ENCODE data around the gene GLYATL3.

GLYATL3 gene

DNA sequence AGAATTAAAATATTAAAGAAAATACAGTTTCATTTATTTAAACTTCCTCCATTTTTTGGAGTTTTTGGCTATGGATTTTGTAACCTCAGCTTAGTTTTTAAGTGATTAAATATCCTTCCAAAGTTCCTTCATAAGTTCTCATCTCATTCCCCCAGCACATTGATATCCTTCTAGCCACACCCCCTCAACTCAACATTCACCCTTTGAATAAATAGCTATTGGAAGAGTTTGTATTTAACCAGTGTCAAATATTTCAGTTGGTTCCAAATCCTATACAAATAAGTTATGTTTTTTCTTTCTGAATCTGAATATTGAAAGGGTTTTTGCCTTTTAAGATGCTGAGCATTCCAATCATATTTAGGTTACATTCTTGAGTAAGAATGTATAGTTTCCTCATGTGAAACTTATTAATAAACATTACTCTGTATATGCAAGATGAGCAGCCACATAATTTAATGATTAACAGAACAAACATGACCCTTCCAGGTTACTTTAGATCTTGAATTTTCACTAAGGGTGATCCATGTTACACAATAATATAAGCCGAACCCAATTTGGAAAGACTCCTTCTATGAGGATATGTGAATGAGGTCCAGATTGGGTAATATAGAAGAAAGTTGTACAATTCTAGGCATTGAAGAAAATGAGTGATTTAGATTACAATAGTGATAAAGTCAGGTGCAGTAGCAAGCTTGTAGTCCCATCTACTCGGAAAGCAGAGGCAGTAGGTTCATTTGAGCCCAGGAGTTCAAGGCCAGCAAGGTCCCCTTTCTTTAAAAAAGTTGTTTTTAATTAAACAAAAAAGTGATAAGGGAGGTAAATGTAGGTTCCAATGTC, 13.6 kb downstream of the GLYATL3 start:
- TF ChIP-seq, protein P1, sequence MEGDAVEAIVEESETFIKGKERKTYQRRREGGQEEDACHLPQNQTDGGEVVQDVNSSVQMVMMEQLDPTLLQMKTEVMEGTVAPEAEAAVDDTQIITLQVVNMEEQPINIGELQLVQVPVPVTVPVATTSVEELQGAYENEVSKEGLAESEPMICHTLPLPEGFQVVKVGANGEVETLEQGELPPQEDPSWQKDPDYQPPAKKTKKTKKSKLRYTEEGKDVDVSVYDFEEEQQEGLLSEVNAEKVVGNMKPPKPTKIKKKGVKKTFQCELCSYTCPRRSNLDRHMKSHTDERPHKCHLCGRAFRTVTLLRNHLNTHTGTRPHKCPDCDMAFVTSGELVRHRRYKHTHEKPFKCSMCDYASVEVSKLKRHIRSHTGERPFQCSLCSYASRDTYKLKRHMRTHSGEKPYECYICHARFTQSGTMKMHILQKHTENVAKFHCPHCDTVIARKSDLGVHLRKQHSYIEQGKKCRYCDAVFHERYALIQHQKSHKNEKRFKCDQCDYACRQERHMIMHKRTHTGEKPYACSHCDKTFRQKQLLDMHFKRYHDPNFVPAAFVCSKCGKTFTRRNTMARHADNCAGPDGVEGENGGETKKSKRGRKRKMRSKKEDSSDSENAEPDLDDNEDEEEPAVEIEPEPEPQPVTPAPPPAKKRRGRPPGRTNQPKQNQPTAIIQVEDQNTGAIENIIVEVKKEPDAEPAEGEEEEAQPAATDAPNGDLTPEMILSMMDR (IDR thresholded peaks at IDR 0.05) = no peak
- Histone ChIP-seq H3K79me2 (no peaks in the 10 kb centered on the region), H3K27me3 (ENCODE audit: control insufficient read depth, insufficient read depth, low read length) (no peaks in the 10 kb centered on the region), H3K9ac (no peak overlapping the region), H2AFZ (no peak overlapping the region), H3K4me2 (ENCODE audit: low read length) (no peak overlapping the region), H3K4me3 (ENCODE audit: low read depth, low read length) (no peak overlapping the region), H3K9me3 (ENCODE audit: control insufficient read depth, low read length) (no peaks in the 10 kb centered on the region), H3K36me3 (ENCODE audit: control insufficient read depth, insufficient read depth, low read length) (no peaks in the 10 kb centered on the region), H3K4me1 (no peaks in the 10 kb centered on the region), H3K27ac (no peak overlapping the region)

DNA sequence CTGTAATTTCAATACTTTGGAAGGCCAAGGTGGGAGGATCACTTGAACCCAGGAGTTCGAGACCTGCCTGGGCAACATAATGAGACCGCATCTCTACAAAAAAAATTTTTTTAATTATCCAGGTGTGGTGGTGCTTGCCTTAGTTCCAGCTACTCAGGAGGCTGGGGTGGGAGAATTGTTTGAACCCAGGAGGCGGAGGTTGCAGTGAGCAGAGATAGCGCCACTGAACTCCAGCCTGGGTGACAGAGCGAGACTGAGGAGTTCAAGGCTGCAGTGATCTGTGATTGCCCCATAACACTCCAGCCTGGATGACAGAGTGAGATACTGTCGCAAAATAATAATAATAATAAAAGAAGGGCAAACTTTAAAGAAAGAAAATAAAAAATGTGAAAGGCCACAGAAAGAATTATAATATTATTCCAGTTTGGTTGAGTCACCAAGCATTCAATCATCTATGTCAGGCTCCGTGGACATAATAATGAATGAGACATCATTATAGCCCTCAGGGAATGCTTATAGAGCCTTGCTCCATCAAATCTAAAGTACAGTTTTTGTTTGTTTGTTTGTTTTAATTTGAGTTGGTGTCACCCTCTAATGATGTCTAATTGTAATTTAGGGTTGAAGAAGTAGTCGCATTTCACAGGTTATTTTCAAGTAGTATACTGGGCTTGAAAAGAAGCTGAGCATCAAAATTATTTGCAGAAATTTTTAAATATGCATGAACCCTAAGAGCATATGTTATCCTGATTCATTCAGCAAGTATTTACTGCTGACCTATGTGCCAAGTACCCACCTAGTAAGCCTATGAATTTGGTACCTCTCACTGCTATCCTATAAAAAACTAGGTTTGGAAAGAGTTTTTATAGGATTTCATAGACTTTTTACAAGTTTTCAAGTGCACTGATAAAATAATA, 15.1 kb downstream of the GLYATL3 start:
- H3K9me3 ChIP-seq (ENCODE audit: control insufficient read depth, low read length) = no peaks in the 10 kb centered on the region
- no peaks in the 10 kb centered on the region for H3K36me3 ChIP-seq (ENCODE audit: control insufficient read depth, insufficient read depth, low read length)
- no peak overlapping the region for H3K9ac ChIP-seq
- H3K27ac ChIP-seq = no peak overlapping the region
- no peak overlapping the region for H3K4me3 ChIP-seq (ENCODE audit: low read depth, low read length)
- H3K4me1 ChIP-seq = no peaks in the 10 kb centered on the region
- H2AFZ ChIP-seq = no peak overlapping the region
- H3K79me2 ChIP-seq = no peaks in the 10 kb centered on the region
- no peak overlapping the region for H3K4me2 ChIP-seq (ENCODE audit: low read length)
- TF ChIP-seq, protein P1 (IDR thresholded peaks at IDR 0.05) = no peak
- H3K27me3 ChIP-seq (ENCODE audit: control insufficient read depth, insufficient read depth, low read length) = no peaks in the 10 kb centered on the region

DNA sequence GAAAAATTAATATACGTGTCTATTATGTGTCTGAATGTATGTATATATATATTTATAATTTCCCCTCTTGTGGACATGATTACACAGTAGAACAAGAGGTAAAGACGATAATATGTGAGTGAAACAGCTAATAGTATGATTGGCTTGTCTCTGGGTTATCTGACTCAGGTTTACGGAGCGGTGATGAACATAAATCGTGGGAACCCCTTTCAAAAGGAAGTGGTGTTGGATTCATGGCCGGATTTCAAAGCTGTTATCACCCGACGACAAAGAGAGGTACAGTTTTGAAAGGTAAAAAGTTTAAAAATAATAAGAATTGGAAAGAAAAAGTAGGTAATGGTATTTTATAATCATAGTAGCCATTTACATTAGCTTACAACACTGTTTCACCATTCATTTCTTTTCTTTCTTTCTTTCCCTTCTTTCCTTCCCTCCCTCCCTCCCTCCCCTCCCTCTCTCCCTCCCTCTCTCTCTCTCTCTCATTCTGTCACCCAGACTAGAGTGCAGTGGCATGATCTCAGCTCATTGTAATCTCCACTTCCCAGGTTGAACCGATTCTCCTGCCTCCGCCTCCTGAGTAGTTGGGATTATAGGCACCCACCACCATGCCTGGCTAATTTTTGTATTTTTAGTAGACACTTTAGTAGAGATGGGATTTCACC, 15.9 kb downstream of the GLYATL3 start:
- H3K9me3 ChIP-seq (ENCODE audit: control insufficient read depth, low read length) = no peaks in the 10 kb centered on the region
- no peak overlapping the region for H3K4me2 ChIP-seq (ENCODE audit: low read length)
- H3K9ac ChIP-seq = no peak overlapping the region
- no peak overlapping the region for H2AFZ ChIP-seq
- no peak overlapping the region for H3K27ac ChIP-seq
- no peaks in the 10 kb centered on the region for H3K36me3 ChIP-seq (ENCODE audit: control insufficient read depth, insufficient read depth, low read length)
- no peaks in the 10 kb centered on the region for H3K79me2 ChIP-seq
- no peak overlapping the region for H3K4me3 ChIP-seq (ENCODE audit: low read depth, low read length)
- H3K4me1 ChIP-seq = no peaks in the 10 kb centered on the region
- no peaks in the 10 kb centered on the region for H3K27me3 ChIP-seq (ENCODE audit: control insufficient read depth, insufficient read depth, low read length)
- TF ChIP-seq, protein P1 (IDR thresholded peaks at IDR 0.05) = no peak

DNA sequence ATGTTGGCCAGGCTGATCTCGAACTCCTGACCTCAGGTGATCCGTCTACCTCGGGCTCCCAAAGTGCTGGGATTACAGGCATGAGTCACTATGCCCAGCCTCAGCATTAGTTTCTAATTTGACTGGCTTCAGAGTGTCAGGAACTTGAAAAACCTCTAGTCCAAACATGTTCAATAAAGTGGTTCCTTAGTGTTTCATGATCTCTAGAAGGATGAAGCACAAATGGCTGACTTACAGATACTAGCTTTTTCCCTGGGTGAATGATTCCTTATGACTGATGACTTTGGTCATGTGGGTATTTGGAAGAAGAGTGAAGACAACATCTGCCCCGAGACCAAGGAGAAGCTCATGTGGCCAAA, 16.4 kb downstream of the GLYATL3 start:
- TF ChIP-seq, protein P1 (IDR thresholded peaks at IDR 0.05) = no peak
- no peaks in the 10 kb centered on the region for H3K36me3 ChIP-seq (ENCODE audit: control insufficient read depth, insufficient read depth, low read length)
- H3K9me3 ChIP-seq (ENCODE audit: control insufficient read depth, low read length) = no peaks in the 10 kb centered on the region
- H3K4me2 ChIP-seq (ENCODE audit: low read length) = no peak overlapping the region
- no peak overlapping the region for H2AFZ ChIP-seq
- no peaks in the 10 kb centered on the region for H3K79me2 ChIP-seq
- no peaks in the 10 kb centered on the region for H3K4me1 ChIP-seq
- no peak overlapping the region for H3K9ac ChIP-seq
- no peak overlapping the region for H3K27ac ChIP-seq
- no peak overlapping the region for H3K4me3 ChIP-seq (ENCODE audit: low read depth, low read length)
- no peaks in the 10 kb centered on the region for H3K27me3 ChIP-seq (ENCODE audit: control insufficient read depth, insufficient read depth, low read length)

All from parathyroid adenoma (tissue), 2 donors.